ENCODE data around the gene SOBP.
A peak's percentile ranks its signal among the peaks of the same experiment; 100 is the strongest.
"Not testable (repeated sequence)": the region's sequence is repeated elsewhere in the genome, so short reads cannot be mapped to it uniquely, and the experiment has no call there.

The SOBP gene

DNA sequence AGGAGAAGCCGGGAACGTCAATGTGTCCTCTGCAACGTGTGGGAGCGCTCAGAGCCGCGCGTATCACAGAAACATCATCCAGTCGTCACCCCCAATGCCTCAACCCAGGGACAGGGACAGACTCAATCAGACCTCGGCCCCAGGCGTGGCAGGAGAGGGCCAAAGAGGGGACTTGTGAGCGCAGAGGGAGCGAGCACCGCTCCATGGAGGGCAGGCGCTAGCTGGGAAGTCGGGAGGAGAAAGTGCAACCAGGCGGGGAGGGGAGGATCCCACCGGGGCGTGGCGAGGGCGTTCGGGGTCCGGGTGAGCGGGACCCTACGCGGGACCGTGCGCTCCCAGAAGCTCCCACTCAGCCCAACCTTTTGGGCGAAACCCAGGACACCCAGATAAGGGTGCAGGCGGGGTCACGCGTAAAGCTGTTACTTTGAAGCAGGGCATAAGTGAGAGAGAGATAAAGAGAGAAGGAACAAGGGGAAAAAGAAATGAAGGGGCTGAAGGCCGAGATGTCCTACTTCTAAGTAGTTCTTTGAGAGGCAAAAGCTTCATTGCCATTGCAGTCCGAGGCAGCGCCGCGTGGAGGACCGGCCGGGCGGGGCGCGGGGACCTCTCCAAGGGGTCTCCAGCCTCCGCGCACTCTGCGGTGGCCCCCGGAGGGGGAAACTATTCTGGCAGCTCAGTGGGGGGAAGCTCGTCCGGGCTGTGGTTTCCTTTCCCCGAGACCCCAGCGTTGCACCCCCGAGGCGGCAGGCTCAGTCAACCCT lies 862 bp upstream of the SOBP start:
- DNase-seq: peak; percentile 39

- peak; percentile 43 for DNase-seq
Observed at GRCh38 chr6:107490566-107491137, 735 bp downstream of the SOBP start.

DNA sequence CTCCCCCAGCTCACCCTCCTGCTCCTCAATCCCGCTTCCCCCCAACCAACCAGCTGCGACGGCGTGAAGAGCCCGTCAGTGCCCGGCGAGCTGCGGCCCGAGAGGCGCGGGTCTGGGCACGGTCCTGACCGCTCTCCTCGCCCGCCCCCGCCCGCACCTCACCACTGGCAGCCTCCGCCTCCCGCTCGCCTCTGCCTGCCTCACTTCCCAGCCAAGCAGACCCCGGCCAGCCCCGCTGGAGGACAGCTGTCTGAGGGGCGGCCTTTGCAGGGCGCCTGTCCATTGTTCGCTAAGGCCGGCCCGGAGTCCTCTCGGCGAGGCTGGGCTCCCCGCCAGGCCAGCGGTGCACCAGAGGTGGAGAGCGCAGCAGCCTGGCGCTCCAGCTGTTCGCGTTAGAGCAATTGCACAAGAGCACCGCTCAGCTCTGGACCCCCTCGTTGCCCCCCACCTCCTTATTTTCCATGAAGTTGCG lies 1.3 kb downstream of the SOBP start:
- peak; percentile 27 for DNase-seq

- peak; percentile 1 for DNase-seq
Observed at GRCh38 chr6:107491760-107492660, 2.1 kb downstream of the SOBP start.

- DNase-seq: peak; percentile 26
Observed at GRCh38 chr6:107493158-107494057, 3.5 kb downstream of the SOBP start.

GRCh38 chr6:107495196-107495643 lies 5.3 kb downstream of the SOBP start:
- DNase-seq: no peak

- no peak for DNase-seq
Observed at GRCh38 chr6:107495971-107496370, 6.1 kb downstream of the SOBP start.

DNA sequence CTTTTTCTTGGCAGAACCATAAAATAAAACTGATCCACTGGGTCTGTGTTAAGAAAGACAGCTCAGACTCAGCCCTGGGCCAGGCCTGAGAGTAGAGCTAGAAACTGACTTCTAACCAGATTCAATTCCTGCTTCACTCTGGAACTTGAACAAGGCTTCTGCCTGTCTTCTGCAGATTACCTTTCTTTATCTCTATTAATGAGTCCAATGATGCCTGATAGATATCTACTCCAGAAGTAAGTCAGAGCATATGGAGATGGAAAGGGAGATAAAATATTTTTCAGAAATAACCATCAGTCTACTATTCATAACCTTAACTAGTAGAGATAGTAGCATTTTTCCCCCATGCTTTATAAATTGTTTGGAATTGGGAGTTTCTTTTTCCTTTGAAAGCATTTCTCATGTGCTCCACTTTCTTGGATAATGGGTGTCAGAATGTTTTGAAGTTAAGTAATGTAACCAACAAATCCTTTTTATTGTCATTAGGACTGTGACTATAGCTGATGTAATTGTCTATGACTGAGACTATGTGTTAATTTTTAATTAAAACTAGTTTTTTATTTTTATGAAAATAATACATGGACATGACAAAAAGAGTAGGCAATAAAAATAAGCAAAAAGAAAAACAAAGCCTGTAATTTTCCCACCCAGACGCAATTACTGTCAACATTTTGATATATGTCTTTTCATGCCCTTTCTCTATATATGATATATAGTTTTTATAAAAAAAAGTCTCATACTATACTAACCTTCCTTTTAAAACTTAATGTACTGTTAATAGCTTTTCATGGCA lies 7.2 kb downstream of the SOBP start:
- DNase-seq: no peak

- no peak for DNase-seq
Observed at GRCh38 chr6:107504270-107505026, 14.5 kb downstream of the SOBP start.

DNA sequence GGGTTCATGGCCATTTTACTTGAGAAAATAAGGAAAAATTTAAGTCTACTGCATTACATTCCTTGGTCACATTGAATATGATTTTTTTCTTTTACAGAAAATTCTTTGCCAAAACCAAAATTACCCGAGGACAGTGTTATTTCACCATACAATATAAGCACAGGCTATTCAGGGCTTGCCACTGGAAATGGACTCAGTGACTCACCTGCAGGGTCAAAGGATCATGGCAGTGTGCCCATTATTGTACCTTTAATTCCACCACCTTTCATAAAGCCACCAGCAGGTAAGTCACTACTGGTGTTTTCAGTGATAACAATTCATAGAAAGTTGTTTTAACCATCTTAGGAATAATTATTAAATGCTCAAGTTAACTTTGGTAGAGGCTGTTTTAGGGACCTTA lies 16.2 kb downstream of the SOBP start:
- DNase-seq: no peak

- DNase-seq: no peak
Observed at GRCh38 chr6:107509506-107509905, 19.6 kb downstream of the SOBP start.

GRCh38 chr6:107510108-107510507 lies 20.2 kb downstream of the SOBP start:
- DNase-seq: no peak

DNA sequence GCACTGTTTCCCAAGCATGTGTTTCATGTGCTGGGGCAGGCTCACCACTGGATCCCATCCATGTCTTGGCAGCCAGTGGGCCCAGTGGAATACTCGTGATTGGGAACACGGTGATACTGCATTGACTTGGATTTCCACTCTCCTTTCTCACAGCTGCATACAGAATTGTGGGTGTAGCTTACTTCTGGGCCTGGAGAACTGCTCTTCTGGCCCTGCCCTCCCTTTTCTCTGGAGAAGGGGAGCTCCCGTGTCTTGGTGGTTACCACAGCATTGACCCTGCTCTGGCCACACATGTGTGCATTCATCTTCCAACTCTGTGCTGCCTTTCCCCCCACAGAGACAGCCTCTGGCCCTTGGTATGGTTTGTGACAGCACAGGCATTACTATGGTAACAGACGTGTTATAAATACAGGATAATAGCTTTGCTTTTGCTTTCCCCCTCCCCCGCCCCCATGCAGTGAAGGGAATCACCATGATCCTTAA lies 21.6 kb downstream of the SOBP start:
- no peak for DNase-seq

- DNase-seq: no peak
Observed at GRCh38 chr6:107513214-107513613, 23.3 kb downstream of the SOBP start.

DNA sequence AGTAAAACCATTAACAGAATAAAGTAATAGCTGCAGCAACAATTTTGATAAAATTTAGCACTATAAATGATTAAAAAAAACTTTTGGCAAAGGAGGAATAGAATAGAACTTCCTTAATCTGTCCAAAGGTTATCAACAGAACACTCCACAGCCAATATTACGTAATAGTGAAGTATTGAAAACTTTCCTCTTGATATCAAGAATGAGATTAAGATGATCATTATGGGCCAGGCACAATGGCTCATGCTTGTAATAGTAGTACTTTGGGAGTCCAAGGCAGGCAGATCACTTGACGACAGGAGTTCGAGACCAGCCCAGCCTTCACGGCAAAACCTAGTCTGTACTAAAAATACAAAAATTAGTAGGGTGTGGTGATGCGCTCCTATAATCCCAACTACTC lies 26.0 kb downstream of the SOBP start:
- DNase-seq: no peak

DNA sequence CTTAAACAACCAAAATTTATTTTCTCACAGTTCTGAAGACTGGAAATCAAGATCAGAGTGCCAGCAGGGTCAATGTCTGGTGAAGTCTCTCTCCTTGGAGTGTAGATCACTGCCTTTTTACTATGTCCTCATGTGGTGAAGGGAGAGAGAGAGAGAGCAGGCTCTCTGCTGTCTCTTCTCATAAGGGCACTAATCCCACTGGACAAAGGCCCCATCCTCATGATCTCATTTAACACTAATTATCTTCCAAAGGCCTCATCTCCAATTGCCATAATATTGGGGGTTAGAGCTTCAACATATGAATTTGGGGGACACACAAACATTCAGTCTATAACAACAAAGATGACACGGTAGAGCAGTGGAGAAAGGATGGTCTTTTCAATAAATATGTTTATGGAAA lies 27.4 kb downstream of the SOBP start:
- no peak for DNase-seq

- DNase-seq: not testable (repeated sequence)
Observed at GRCh38 chr6:107519224-107519623, 29.3 kb downstream of the SOBP start.

- DNase-seq: not testable (repeated sequence)
Observed at GRCh38 chr6:107520706-107521105, 30.8 kb downstream of the SOBP start.

DNA sequence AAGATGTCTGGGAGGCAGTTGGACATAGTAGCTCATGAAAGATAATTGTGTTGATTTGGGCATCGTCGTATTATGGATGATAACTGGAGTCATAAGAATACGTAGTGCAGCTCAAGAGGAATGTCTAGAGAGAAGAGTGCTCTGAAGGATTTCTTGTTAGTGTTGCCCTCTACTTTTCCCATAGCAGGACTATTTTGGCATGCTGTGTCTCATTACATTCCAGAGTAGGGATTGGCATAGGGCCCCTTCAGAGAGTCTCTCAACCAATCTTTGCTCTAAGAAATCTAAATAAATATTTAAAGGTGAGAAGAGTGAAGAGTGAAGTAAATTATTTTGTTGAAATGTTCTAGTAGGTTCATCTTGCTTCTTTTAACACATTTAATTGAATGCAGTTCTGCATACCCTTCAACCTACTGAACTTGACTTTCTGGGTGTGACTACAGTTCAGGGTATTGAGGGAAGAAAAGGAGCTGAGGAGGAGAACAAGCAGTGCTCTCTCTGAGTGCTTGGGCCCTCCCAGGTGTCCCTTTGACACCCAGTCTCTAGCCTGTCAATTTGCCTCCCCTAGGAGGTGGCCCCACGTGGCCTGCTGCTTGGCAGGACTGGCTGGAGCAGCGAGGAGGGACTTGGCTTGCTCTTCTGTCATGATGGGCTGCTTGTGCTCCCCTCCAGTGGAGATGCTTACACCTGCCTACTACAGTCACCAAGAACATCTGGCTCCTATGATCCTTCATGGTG lies 33.3 kb downstream of the SOBP start:
- DNase-seq: no peak

- no peak for DNase-seq
Observed at GRCh38 chr6:107523794-107524193, 33.9 kb downstream of the SOBP start.

Measured in NCI-H1105 (cell line).